Tibial nerve (tissue), 4 donors: Measurements from ENCODE around the gene TMEM258. TPM values are rescaled to one million over a fixed set of nuclear protein-coding genes. Genes with fewer than 3 reads are reported as not detected.

Source experiments
- DNase-seq, 2 donors: peaks; one replicate each; pipeline ENCODE4 v3.0.0-alpha.2; 2019; ENCODE audit warnings: low spot score in 2 of 2
- H3K27ac ChIP-seq, 4 donors: fragments of 200-600 bp; sonication (generic) in 3 of 4; one replicate each; pipeline ENCODE4 v1.5.1; 2017 to 2019; ENCODE audit warnings: mild to moderate bottlenecking in 1 of 4
- H3K27me3 ChIP-seq, 2 donors: fragments of 200-600 bp; sonication (generic) in 1 of 2; one replicate each; pipeline versions ENCODE4 v1.5.1 to v1.6.0; 2017 to 2019
- H3K36me3 ChIP-seq, 3 donors: fragments of 200-600 bp; sonication (generic); one replicate each; pipeline ENCODE4 v1.5.1; 2018 to 2019
- H3K4me1 ChIP-seq, 4 donors: fragments of 200-600 bp; sonication (generic) in 3 of 4; one replicate each; pipeline ENCODE4 v1.5.1; 2017 to 2019
- H3K4me3 ChIP-seq, 4 donors: fragments of 200-600 bp; sonication (generic) in 3 of 4; one replicate each; pipeline ENCODE4 v1.5.1; 2017 to 2019; ENCODE audit warnings: mild to moderate bottlenecking in 1 of 4, moderate library complexity in 1 of 4
- H3K9me3 ChIP-seq, 4 donors: fragments of 200-600 bp; sonication (generic) in 3 of 4; one replicate each; pipeline ENCODE4 v1.5.1; 2017 to 2019
- EP300 ChIP-seq, 2 donors: sonication (generic); formaldehyde crosslinking; IDR thresholded peaks; one replicate each; pipeline ENCODE4 v1.6.1; 2017; ENCODE audit warnings: antibody characterized with exemption in 2 of 2, mild to moderate bottlenecking in 1 of 2
- POLR2A ChIP-seq, 2 donors: fragments of 450-650 bp; IDR thresholded peaks; one replicate each; pipeline ENCODE4 v1.6.1; 2017; ENCODE audit warnings: antibody characterized with exemption in 2 of 2, mild to moderate bottlenecking in 2 of 2, moderate library complexity in 2 of 2
- WGBS, 2 donors: methylation state at CpG; one replicate each; pipeline ENCODE4 v1.1.5; 2018; 5-methylcytosine and 5-hydroxymethylcytosine counted together
- total RNA-seq, 4 donors: library from RNA; depleted of rRNA; stranded (reverse); fragments of >200 nt; gene quantifications; one replicate each; pipeline ENCODE4 v1.1.0, GENCODE V29; 2016
- TF ChIP-seq, protein P1 (sequence below), 5 experiments: fragments of 200-600 bp in 3 of 5; fragments of 450-650 bp in 2 of 5; sonication (generic) in 3 of 5; IDR thresholded peaks; one replicate each; pipeline ENCODE4 v1.5.1; 2016 to 2019; ENCODE audit warnings: antibody characterized with exemption in 5 of 5, mild to moderate bottlenecking in 3 of 5, moderate library complexity in 2 of 5

TMEM258 gene
- total RNA-seq, 4 donors from 2014 or later: 21.9 to 56.7 (median 45.2) TPM

DNA sequence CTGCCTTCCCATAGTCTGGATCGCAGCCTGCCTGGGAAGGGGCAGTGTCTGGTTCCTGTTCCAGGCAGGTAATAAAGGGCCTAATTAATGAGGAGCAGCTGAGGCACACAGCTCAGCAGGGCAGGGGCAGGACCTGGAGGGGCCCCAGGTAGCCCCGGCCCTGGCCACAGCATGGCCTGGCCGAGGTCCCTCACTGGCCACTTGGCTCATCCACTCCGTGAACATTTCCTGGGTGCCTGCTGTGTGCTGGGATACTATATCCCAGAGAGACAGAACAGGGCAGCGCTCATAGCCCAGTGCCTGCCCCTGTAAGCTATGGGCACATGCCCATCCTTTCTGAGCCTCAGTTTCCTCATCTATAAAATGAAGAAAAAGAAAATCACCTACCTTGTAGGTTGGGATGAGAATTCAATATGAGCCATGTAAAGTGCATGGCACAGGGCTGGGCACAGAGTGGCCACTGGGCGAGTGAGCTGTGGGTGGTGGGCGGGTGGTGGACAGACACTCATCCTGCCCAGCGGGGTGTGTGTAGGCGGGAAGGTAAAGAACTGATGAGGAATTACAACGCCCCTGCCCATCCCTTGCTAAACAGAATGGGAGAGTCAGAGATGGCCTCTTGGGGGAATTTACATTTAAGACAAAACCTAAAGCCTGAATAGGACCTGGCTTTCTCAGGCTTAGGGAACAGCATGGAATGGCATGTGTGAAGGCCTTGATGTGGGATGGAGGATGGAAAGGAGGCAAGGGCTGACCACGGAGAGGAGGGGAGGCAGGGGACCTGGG lies 30.8 kb downstream of the TMEM258 start:
- no peak for DNase-seq
- Histone ChIP-seq H3K27me3 (no peaks in the 10 kb centered on the region), H3K9me3 (no peaks in the 10 kb centered on the region), H3K4me3 (no peak overlapping the region), H3K4me1 (peaks cover 0 to 9% (median 2%) of the 10 kb centered on the region in 4 donors), H3K27ac (no peak overlapping the region), H3K36me3 (no peaks in the 10 kb centered on the region)
- TF ChIP-seq EP300 (IDR thresholded peaks at IDR 0.05): no peak
- 75 to 80% methylated on average over 10 to 11 of the region's 11 CpGs for WGBS, 2 donors

DNA sequence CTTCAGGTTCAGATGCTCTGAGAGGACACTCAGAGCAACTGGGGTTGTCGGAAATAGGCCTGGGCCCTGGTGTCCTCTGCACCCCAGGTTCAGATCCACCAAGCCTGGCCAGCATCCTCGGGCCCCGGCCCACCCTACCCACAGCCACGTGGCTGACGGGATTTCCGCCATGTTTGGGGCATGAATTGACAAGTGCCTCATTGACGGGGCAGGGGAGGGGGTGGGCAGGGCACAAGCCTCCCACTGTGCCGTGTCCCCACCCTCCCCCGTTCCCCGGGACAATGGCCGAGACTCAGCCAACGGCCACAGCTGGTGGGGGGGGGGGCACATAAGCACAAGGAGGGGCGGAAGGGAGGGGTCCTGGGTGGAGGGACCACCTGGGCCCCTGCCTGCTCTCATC lies 31.5 kb downstream of the TMEM258 start:
- no peak for DNase-seq
- no peaks in the 10 kb centered on the region for H3K36me3 ChIP-seq
- no peak overlapping the region for H3K27ac ChIP-seq
- H3K27me3 ChIP-seq: no peaks in the 10 kb centered on the region
- no peak overlapping the region for H3K4me3 ChIP-seq
- H3K4me1 ChIP-seq: peaks cover 0 to 13% (median 3%) of the 10 kb centered on the region in 4 donors
- WGBS, 2 donors: 33 to 58% methylated on average over 1 to 8 of the region's 13 CpGs
- TF ChIP-seq EP300 (IDR thresholded peaks at IDR 0.05) (no peak), POLR2A (IDR thresholded peaks at IDR 0.05) (no peak)
- TF ChIP-seq, protein P1, sequence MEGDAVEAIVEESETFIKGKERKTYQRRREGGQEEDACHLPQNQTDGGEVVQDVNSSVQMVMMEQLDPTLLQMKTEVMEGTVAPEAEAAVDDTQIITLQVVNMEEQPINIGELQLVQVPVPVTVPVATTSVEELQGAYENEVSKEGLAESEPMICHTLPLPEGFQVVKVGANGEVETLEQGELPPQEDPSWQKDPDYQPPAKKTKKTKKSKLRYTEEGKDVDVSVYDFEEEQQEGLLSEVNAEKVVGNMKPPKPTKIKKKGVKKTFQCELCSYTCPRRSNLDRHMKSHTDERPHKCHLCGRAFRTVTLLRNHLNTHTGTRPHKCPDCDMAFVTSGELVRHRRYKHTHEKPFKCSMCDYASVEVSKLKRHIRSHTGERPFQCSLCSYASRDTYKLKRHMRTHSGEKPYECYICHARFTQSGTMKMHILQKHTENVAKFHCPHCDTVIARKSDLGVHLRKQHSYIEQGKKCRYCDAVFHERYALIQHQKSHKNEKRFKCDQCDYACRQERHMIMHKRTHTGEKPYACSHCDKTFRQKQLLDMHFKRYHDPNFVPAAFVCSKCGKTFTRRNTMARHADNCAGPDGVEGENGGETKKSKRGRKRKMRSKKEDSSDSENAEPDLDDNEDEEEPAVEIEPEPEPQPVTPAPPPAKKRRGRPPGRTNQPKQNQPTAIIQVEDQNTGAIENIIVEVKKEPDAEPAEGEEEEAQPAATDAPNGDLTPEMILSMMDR (IDR thresholded peaks at IDR 0.05): no peak
- H3K9me3 ChIP-seq: no peaks in the 10 kb centered on the region

DNA sequence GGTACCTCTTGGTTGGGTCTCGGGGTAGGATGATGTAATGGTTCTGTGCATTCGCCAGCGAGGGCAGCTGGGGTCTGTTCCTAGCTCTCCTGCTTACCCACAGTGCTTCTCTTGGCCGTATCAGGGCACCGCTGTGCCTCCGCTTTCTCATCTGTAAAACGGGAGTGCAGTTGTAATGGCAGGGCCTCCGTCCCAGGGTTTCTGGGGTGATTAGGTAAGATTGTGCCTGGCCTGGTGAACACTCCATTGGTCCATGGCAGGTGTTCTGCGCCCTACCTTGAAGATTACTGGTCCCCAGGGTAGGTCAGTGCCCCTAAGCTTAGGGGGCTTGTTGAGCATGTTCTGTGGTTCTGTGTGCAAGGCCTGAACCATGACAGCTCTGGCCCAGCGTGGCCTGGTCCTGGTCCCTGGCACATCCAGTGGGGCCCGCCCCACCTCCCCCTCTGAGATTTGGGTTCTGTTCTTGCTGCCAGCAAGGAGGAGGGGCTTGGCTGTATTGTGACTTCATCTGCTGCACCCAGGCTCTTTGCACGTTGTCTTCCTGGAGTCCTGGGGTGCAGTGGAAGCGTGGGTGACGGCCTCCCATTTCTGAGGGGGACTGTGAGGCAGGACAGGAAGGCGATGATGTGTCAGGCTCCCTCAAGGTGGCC lies 35.1 kb downstream of the TMEM258 start:
- Histone ChIP-seq H3K27me3 (peaks cover 0 to 5% of the 10 kb centered on the region in 2 donors), H3K36me3 (no peaks in the 10 kb centered on the region), H3K4me3 (no peak overlapping the region), H3K4me1 (peaks cover 0 to 13% (median 8%) of the 10 kb centered on the region in 4 donors), H3K27ac (peak overlapping the region in 1 of 4 donors; percentile 37), H3K9me3 (no peaks in the 10 kb centered on the region)
- TF ChIP-seq, protein P1 (IDR thresholded peaks at IDR 0.05): no peak
- TF ChIP-seq POLR2A (IDR thresholded peaks at IDR 0.05) (no peak), EP300 (IDR thresholded peaks at IDR 0.05) (no peak)
- no peak for DNase-seq
- 76 to 88% methylated on average over 13 to 15 of the region's 15 CpGs for WGBS, 2 donors

DNA sequence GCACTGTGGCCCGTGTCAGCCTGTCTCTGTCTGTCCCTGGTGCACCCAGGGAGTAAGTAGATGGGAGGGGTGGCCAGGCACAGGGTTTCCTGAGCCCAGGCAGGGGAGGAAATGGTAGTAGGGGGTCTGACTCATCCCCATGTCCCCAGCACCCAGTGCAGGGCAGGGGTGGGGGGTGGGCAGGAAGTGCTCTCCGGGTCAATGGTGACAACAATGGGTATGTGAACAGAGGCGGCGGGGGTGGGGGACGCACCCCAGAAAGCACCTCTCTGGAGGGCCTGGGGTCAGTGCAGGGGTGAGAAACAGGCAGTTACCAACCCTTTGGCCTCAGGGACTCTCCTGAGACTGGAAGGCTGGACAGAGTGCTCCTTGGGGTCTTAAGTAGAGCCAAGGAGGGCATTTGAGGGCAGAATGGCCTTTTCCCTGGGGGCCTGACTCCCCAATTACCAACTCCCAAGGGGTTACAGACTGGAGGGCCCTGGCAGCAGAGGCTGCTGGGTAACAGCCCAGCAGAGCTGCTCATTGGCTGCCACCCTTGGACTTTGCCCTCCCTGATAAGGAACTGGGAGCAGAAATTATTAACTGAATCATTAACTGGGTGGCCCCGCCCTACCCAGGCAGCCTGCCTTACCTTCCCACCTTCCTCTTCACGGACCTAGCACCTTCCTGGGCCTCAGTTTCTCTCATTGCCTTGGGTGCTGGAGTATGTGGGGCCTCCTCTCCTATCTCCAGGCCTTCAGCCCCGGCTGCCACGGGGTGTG lies 35.8 kb downstream of the TMEM258 start:
- TF ChIP-seq POLR2A (IDR thresholded peaks at IDR 0.05): no peak
- TF ChIP-seq EP300 (IDR thresholded peaks at IDR 0.05): no peak
- TF ChIP-seq, protein P1 (IDR thresholded peaks at IDR 0.05): no peak
- Histone ChIP-seq H3K4me1 (peaks cover 0 to 20% (median 8%) of the 10 kb centered on the region in 4 donors), H3K36me3 (no peaks in the 10 kb centered on the region), H3K9me3 (no peaks in the 10 kb centered on the region), H3K4me3 (no peak overlapping the region), H3K27ac (peak overlapping the region in 1 of 4 donors; percentile 62), H3K27me3 (peaks cover 0 to 5% of the 10 kb centered on the region in 2 donors)
- no peak for DNase-seq
- 74 to 80% methylated on average over 9 of the region's 9 CpGs for WGBS, 2 donors

DNA sequence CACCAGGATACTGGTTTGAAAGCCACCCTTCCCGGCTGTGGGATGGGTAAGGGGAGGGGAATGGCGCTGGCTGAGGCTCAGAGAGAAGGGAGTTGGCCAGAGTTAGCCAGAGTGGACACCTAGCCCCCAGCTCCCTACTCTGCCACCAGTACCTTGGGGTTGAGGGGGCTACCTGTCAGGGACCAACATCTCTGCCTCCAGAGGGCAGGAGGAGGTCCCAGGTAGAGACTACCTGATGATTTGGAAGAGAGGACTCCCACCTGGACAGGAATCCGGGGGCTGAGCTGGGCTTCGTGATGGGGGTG lies 36.3 kb downstream of the TMEM258 start:
- Histone ChIP-seq H3K36me3 (no peaks in the 10 kb centered on the region), H3K4me1 (peaks cover 0 to 20% (median 8%) of the 10 kb centered on the region in 4 donors), H3K9me3 (no peaks in the 10 kb centered on the region), H3K4me3 (no peak overlapping the region), H3K27me3 (peaks cover 0 to 5% of the 10 kb centered on the region in 2 donors), H3K27ac (peak overlapping the region in 1 of 4 donors; percentile 62)
- WGBS, 2 donors: 73 to 78% methylated on average over 2 to 4 of the region's 4 CpGs
- DNase-seq: no peak
- no peak for TF ChIP-seq EP300 (IDR thresholded peaks at IDR 0.05)
- TF ChIP-seq, protein P1 (IDR thresholded peaks at IDR 0.05): no peak
- TF ChIP-seq POLR2A (IDR thresholded peaks at IDR 0.05): no peak
